Measurements from ENCODE around the gene PZP. TPM values are rescaled to one million over a fixed set of nuclear protein-coding genes. Genes with fewer than 3 reads are reported as not detected.

PZP gene
- total and polyA plus RNA-seq, 9 of the 15 experiments (the other 6 are each of a cell fraction or from before 2014, with no cell fraction given), result 0.01 TPM; not detected in 8

DNA sequence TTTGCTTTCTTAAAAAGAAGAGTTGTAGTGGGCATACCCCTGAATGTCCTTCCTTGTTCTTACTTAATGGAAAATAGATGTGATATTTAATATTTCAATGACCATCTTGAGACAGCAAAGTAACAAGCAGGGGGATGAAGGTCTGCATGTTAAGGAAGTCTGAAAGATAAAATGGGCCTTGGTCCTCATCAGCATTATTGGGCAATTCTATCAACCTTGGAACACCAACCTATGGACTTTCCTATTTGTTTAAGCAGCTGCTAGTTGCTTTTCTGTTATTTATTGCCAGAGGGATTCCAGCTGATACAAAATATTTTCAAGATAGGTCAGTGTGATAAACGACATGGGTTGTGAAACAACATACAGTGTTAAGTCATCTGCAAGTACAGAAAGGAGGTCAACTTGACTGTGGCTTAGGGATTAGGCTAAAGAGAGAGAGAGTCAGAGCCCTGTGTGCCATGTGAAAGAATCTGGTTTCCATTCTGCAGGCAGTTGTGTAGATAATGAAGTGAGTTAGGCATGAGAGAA is 76.1 kb downstream of the PZP start (continued):
- TF ChIP-seq CC2D1A (IDR thresholded peaks at IDR 0.05) (no peak), ASH1L (IDR thresholded peaks at IDR 0.05; ENCODE audit: borderline replicate concordance, low read depth, partially characterized antibody) (no peak)

DNA sequence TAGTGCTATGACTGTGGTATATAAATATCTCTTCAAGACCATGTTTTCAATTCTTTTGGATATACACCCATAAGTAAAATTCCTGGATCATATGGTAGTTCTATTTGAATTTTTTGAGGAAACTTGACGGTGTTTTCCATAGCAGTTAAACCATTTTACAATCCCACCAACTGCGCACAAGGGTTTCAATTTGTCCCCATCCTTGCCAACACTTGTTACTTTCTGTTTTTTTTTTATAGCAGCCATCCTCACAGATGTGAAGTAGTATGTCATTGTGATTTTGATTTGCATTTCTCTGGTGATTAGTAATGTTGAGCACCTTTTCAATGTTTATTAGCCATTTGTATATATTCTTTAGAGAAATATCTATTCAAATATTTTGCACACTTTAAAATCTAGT is 78.0 kb downstream of the PZP start:
- no peaks in the 10 kb centered on the region for H3K79me2 ChIP-seq (ENCODE audit: control insufficient read depth, insufficient read depth, low read length)
- DNase-seq (ENCODE audit: extremely low read depth in 1 of 4, low spot score in 3 of 4), result no peak
- WGBS (ENCODE audit: insufficient coverage, low coverage, missing lambda C conversion rate), result 0% methylated on average over 2 of the region's 2 CpGs
- TF ChIP-seq HMG20B (CRISPR knock-in tag; IDR thresholded peaks at IDR 0.05) (no peak), SAFB (IDR thresholded peaks at IDR 0.05; ENCODE audit: borderline replicate concordance, low read depth, low read length) (no peak), SMC3 (conservative IDR thresholded peaks at IDR 0.05; ENCODE audit: insufficient read depth, low read depth, low read length) (no peak), PHF20 (IDR thresholded peaks at IDR 0.05; ENCODE audit: partially characterized antibody) (no peak)
- TF ChIP-seq, protein P1, sequence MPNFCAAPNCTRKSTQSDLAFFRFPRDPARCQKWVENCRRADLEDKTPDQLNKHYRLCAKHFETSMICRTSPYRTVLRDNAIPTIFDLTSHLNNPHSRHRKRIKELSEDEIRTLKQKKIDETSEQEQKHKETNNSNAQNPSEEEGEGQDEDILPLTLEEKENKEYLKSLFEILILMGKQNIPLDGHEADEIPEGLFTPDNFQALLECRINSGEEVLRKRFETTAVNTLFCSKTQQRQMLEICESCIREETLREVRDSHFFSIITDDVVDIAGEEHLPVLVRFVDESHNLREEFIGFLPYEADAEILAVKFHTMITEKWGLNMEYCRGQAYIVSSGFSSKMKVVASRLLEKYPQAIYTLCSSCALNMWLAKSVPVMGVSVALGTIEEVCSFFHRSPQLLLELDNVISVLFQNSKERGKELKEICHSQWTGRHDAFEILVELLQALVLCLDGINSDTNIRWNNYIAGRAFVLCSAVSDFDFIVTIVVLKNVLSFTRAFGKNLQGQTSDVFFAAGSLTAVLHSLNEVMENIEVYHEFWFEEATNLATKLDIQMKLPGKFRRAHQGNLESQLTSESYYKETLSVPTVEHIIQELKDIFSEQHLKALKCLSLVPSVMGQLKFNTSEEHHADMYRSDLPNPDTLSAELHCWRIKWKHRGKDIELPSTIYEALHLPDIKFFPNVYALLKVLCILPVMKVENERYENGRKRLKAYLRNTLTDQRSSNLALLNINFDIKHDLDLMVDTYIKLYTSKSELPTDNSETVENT (CRISPR knock-in tag; IDR thresholded peaks at IDR 0.05), result no peak
- no peak for FAIRE-seq
- no peak overlapping the region for H3K4me3 ChIP-seq
- intact Hi-C loops (cut with micrococcal nuclease) (no loop called here), in situ Hi-C loops (cut with MboI) (no loop called here)
- no peak overlapping the region for H3K4me2 ChIP-seq (ENCODE audit: insufficient read depth, low read length)
- no peaks in the 10 kb centered on the region for H3K9me1 ChIP-seq (ENCODE audit: control insufficient read depth, insufficient read depth, low read length)
- no peaks in the 10 kb centered on the region for H4K20me1 ChIP-seq (replicated peaks; ENCODE audit: control insufficient read depth, insufficient read depth, low read length)
- H2AFZ ChIP-seq (ENCODE audit: low read depth, low read length), result no peak overlapping the region
- H3K9ac ChIP-seq (ENCODE audit: insufficient read depth in 1 of 2, low read depth in 2 of 2, low read length in 2 of 2), result no peak overlapping the region
- ChIA-PET CTCF (ENCODE audit: low intra/inter-chr PET ratio) (no interaction called here), POLR2A (no interaction called here)
- H3K36me3 ChIP-seq (ENCODE audit: control insufficient read depth, insufficient read depth, low read length), result no peaks in the 10 kb centered on the region
- peaks cover 0 to 7% of the 10 kb centered on the region in 2 experiments; a peak in 1 of 5 replicates for H3K4me1 ChIP-seq (replicated peaks in 1 of 2; ENCODE audit: control insufficient read depth in 2 of 2, insufficient read depth in 2 of 2, low read length in 2 of 2)
- ATAC-seq, result no peak
- no peak overlapping the region for H3K27ac ChIP-seq (ENCODE audit: extremely low read depth, low read depth, low read length)
- BruUV-seq (replicated peaks), result no TSS peak
- H3K9me3 ChIP-seq (replicated peaks; ENCODE audit: control insufficient read depth, insufficient read depth, low read depth, low read length), result no peaks in the 10 kb centered on the region
- peaks cover 16 to 18% of the 10 kb centered on the region in 2 experiments; a peak in 3 of 5 replicates for H3K27me3 ChIP-seq (ENCODE audit: control insufficient read depth in 2 of 2, insufficient read depth in 2 of 2, low read length in 2 of 2)
